GM10847 (cell line): ENCODE data around the gene LAMA1.

Experiments
- POLR2A ChIP-seq: IDR thresholded peaks from 2 replicates; pipeline ENCODE4 v1.6.1; 2011; ENCODE audit not compliant: insufficient read length; ENCODE audit errors: extremely low read depth

LAMA1 gene

GRCh38 chr18:7032537-7032936 lies 85.1 kb downstream of the LAMA1 start:
- TF ChIP-seq POLR2A: no peak

GRCh38 chr18:7028625-7029024 lies 89.0 kb downstream of the LAMA1 start:
- TF ChIP-seq POLR2A: no peak

DNA sequence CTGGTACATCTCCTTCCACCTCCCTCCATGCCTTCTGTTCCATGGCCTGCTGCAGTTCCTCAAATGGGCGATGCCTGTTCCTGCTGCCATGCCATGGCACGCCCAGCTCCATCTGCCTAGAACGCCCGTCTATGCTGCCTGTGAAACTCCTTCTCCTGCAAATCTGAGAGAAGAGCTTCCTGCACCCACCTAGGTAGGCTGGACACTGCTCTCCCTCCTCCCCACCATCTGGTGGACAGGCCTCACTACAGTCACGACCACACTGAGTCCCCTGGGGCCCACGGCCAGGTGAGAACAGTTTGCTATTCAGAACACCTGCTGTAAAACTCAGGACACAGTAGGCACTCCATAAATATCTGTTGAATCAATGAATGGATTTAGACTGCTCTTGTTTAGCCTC lies 92.4 kb downstream of the LAMA1 start:
- TF ChIP-seq POLR2A: no peak

- TF ChIP-seq POLR2A: no peak
These were observed 94.0 kb downstream of the LAMA1 start for GRCh38 chr18:7023581-7023980.

DNA sequence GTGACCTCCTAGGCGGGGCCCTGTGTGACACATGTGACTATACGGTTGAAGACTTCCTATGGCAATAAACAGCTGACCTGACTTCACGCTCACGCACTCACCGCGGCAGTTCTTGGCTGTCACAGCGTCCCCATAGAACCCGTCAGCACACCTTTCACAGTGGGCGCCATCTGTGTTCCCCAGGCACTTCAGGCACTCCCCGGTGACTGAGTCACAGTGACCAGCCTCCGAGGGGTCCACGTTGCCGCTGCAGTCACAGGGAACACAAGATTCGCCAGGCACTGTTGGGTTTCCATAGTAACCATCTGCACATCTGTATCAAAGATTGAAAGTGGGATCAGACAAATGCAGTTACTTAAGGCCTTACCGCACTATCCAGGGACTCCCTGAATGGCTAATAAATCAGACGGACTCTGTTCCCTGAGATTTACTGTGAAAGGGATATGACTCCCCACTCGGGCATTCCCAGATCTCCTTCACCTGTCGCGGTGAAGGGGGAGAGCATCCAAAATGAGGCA lies 94.5 kb downstream of the LAMA1 start:
- no peak for TF ChIP-seq POLR2A

DNA sequence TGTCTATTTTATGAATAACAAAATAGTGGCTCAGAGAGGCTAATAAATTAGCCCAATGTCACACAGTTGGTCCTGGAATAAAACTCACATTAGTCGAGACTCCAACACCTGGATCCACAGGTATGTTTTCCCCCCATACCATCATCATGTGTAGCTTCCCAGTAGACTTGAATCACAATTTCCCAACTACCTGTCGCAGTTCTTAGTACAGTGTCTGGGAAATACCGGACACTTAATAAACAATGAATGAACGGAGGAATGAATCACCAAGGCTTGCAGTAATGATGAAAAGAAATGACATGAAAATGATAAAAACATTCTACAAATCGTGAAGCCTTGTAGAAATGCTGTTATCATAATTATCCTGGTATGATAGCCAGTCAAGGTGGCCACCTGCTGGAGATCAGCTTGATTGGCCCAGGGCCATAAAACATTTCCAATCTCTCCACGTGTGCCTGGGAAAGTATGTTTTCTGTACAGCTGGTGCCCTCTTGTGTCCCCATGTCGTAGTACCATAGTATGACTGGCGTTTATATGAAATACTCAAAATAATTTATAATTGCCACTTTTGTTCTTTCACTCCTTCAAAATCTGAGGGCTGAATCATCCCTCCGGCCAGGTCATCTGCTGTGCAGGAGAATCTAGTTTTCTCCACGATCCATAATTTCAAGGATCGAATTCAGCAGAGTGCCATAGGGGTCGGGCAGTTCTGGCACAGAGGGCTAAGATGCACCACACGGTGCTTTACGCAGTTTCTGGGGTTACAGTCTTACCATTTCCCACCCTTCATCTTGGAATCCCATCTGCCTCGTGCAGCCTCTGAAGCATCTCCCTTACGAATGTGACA lies 95.4 kb downstream of the LAMA1 start:
- no peak for TF ChIP-seq POLR2A

GRCh38 chr18:7020995-7021777 lies 96.4 kb downstream of the LAMA1 start:
- no peak for TF ChIP-seq POLR2A

GRCh38 chr18:7017013-7017412 lies 100.6 kb downstream of the LAMA1 start:
- TF ChIP-seq POLR2A: no peak

GRCh38 chr18:7011142-7011541 lies 106.5 kb downstream of the LAMA1 start:
- no peak for TF ChIP-seq POLR2A

- TF ChIP-seq POLR2A: no peak
These were observed 113.6 kb downstream of the LAMA1 start for GRCh38 chr18:7004009-7004408.

DNA sequence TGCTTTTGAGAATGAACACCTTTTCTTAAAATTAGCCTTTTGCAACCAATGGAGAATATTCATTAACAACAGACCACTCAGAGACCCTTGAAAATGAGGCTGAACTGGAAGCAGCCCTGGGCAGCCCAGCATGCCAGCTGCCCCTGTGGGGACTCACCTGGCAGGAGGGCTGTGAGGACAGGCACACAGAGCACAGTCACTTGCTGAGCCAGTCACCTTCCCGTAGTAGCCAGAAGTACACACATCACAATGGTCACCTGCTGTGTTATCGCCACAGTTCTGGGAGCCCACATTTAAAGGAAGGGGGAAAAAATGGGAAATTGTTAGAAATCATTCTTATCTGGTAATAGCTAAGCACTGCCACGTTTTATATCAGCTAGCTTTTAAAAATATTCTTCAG lies 115.5 kb downstream of the LAMA1 start:
- TF ChIP-seq POLR2A: no peak

- TF ChIP-seq POLR2A: no peak
These were observed 117.0 kb downstream of the LAMA1 start for GRCh38 chr18:7000484-7001096.

DNA sequence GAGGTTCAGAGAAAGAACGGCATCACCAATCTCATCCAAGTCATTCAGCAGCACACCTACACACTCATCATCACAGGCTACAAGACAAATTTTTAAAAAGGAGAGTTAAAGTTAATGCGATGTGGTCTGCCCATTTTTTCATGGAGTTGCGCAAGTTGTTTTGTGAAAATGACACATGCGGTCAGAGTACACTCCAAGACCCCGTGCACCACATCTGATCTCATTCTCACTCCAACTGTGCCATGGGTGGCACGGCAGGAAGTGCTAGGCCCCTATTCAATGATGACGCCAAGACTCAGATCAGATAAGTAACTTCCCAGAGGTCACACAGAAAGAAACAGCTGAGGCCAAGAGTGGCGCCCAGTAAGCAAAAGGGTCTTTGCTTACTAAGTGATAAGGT lies 119.8 kb downstream of the LAMA1 start:
- TF ChIP-seq POLR2A: no peak

- TF ChIP-seq POLR2A: no peak
These were observed 122.7 kb downstream of the LAMA1 start for GRCh38 chr18:6994771-6995430.
